H1 (cell line): ENCODE measurements around the gene PLD6. TPM values are rescaled to one million over a fixed set of nuclear protein-coding genes. Genes with fewer than 3 reads are reported as not detected.

ENCODE experiments used
- CTCF ChIA-PET: fragments of 300-600 bp; sonication (Branson Sonifier 250); formaldehyde crosslinking; loops from one replicate; lab custom pipeline; 2021; ENCODE audit not compliant: partially characterized antibody; lab: Charles Lee
- POLR2A ChIA-PET: fragments of 300-600 bp; sonication (Branson Sonifier 250); formaldehyde crosslinking; loops from one replicate; lab custom pipeline; 2021; ENCODE audit warnings: inconsistent platforms; ENCODE audit not compliant: partially characterized antibody; lab: Charles Lee
- DNase-seq, 2 experiments: peaks; one replicate each; pipeline versions ENCODE4 v3.0.0 to v3.0.0-alpha.2; 2010 to 2022; ENCODE audit warnings: low spot score in 2 of 2, low read depth in 1 of 2, mixed read lengths in 1 of 2
- FAIRE-seq: peaks from 2 replicates; lab custom pipeline; 2011; peaks lifted over from hg19 to GRCh38; lab: Jason Lieb, UNC
- H2AFZ ChIP-seq: 2 replicates; pipeline ENCODE4 v1.8.1; 2012; ENCODE audit warnings: low read length, inconsistent platforms
- H2AK5ac ChIP-seq: 2 replicates; pipeline ENCODE4 v1.6.1; 2013; ENCODE audit warnings: low read depth, low read length
- H2BK120ac ChIP-seq: replicated peaks from 2 replicates; pipeline ENCODE3; 2013; ENCODE audit warnings: low read depth, low read length, inconsistent platforms
- H2BK12ac ChIP-seq: 2 replicates; pipeline ENCODE4 v1.6.1; 2013; ENCODE audit warnings: low read depth, low read length
- H2BK15ac ChIP-seq: 2 replicates; pipeline ENCODE4 v1.6.1; 2013; ENCODE audit warnings: low read length
- H2BK20ac ChIP-seq: 2 replicates; pipeline ENCODE4 v1.6.1; 2013; ENCODE audit warnings: low read length
- H2BK5ac ChIP-seq: 2 replicates; pipeline ENCODE4 v1.6.1; 2013; ENCODE audit warnings: low read depth, low read length
- H3K14ac ChIP-seq: 2 replicates; pipeline ENCODE4 v1.6.1; 2013; ENCODE audit warnings: inconsistent platforms; ENCODE audit not compliant: insufficient read length
- H3K18ac ChIP-seq: 2 replicates; pipeline ENCODE4 v1.6.1; 2013; ENCODE audit warnings: low read length; ENCODE audit errors: extremely low read depth
- H3K23ac ChIP-seq: 2 replicates; pipeline ENCODE4 v1.6.1; 2013; ENCODE audit warnings: inconsistent platforms; ENCODE audit not compliant: insufficient read length
- H3K23me2 ChIP-seq: 2 replicates; pipeline ENCODE4 v1.6.1; 2013; ENCODE audit warnings: low read depth, low read length
- H3K27ac ChIP-seq: 2 replicates; pipeline ENCODE4 v1.6.1; 2011; ENCODE audit warnings: low read depth, low read length, inconsistent platforms
- H3K27me3 ChIP-seq, 4 experiments: replicated peaks in 1 of 4; 1 replicate in 1 of 4; 2 replicates in 3 of 4; pipeline versions ENCODE4 v1.6.1 to v1.8.1; 2011 to 2013; ENCODE audit warnings: low read length in 3 of 4, mild to moderate bottlenecking in 3 of 4, inconsistent platforms in 2 of 4, mixed read lengths in 2 of 4, moderate library complexity in 1 of 4; ENCODE audit not compliant: control insufficient read depth in 3 of 4, insufficient read depth in 3 of 4; ENCODE audit errors: extremely low read depth in 1 of 4
- H3K36me3 ChIP-seq, 4 experiments: 2 replicates each; pipeline versions ENCODE4 v1.6.1 to v1.8.1; 2011 to 2013; ENCODE audit warnings: mild to moderate bottlenecking in 4 of 4, low read length in 3 of 4, moderate library complexity in 2 of 4, control low read depth in 1 of 4, inconsistent platforms in 1 of 4; ENCODE audit not compliant: insufficient read depth in 4 of 4, control insufficient read depth in 2 of 4
- H3K4ac ChIP-seq: replicated peaks from 2 replicates; pipeline ENCODE3; 2013; ENCODE audit warnings: low read length, low read depth, mixed read lengths, inconsistent platforms; ENCODE audit not compliant: insufficient read length
- H3K4me1 ChIP-seq, 4 experiments: replicated peaks in 1 of 4; 1 replicate in 1 of 4; 2 replicates in 3 of 4; pipeline versions ENCODE4 v1.6.1 to v1.8.1; 2011 to 2013; ENCODE audit warnings: low read length in 3 of 4, inconsistent platforms in 2 of 4, mixed read lengths in 1 of 4; ENCODE audit not compliant: insufficient read depth in 4 of 4, control insufficient read depth in 3 of 4
- H3K4me2 ChIP-seq, 2 experiments: 2 replicates each; pipeline versions ENCODE4 v1.6.1 to v1.8.1; 2011 to 2013; ENCODE audit warnings: low read depth in 2 of 2, low read length in 2 of 2, control low read depth in 1 of 2, inconsistent platforms in 1 of 2, mild to moderate bottlenecking in 1 of 2; ENCODE audit not compliant: insufficient read depth in 1 of 2
- H3K4me3 ChIP-seq, 4 experiments: fragments of 200-600, 300-600 bp in 1 of 4; sonication (generic), shearing (Covaris generic), sonication (Bioruptor Twin) in 1 of 4; 2 replicates each; pipeline versions ENCODE4 v1.5.1 to v1.8.1; 2011 to 2016; ENCODE audit warnings: low read length in 4 of 4, low read depth in 3 of 4, control low read depth in 2 of 4, inconsistent platforms in 2 of 4, mild to moderate bottlenecking in 2 of 4, mixed read lengths in 1 of 4, moderate library complexity in 1 of 4; ENCODE audit not compliant: insufficient read depth in 2 of 4; ENCODE audit errors: extremely low read depth in 1 of 4
- H3K56ac ChIP-seq: replicated peaks from 2 replicates; pipeline ENCODE3; 2013; ENCODE audit warnings: low read depth, mild to moderate bottlenecking, mixed read lengths, low read length, inconsistent platforms; ENCODE audit not compliant: insufficient read length
- H3K79me1 ChIP-seq: 2 replicates; pipeline ENCODE4 v1.6.1; 2013; ENCODE audit warnings: low read depth, low read length, control low read depth
- H3K79me2 ChIP-seq, 2 experiments: 2 replicates each; pipeline versions ENCODE4 v1.6.1 to v1.8.1; 2012 to 2013; ENCODE audit warnings: low read length in 2 of 2, mild to moderate bottlenecking in 2 of 2, inconsistent platforms in 1 of 2; ENCODE audit not compliant: insufficient read depth in 2 of 2, control insufficient read depth in 1 of 2
- H3K9ac ChIP-seq, 4 experiments: replicated peaks in 1 of 4; 1 replicate in 1 of 4; 2 replicates in 3 of 4; pipeline versions ENCODE4 v1.6.1 to v1.8.1; 2011 to 2013; ENCODE audit warnings: low read depth in 3 of 4, low read length in 3 of 4, control low read depth in 2 of 4, mild to moderate bottlenecking in 2 of 4, moderate library complexity in 2 of 4, inconsistent platforms in 1 of 4; ENCODE audit errors: extremely low read depth in 1 of 4
- H3K9me3 ChIP-seq, 2 experiments: 2 replicates each; pipeline versions ENCODE4 v1.6.1 to v1.8.1; 2012 to 2013; ENCODE audit warnings: mild to moderate bottlenecking in 2 of 2, moderate library complexity in 2 of 2, control low read depth in 1 of 2, inconsistent platforms in 1 of 2, low read depth in 1 of 2, low read length in 1 of 2, mixed read lengths in 1 of 2; ENCODE audit not compliant: insufficient read depth in 2 of 2
- H4K20me1 ChIP-seq, 2 experiments: replicated peaks in 1 of 2; 2 replicates each; pipeline versions ENCODE3 to v1.8.1; 2011 to 2013; ENCODE audit warnings: inconsistent platforms in 2 of 2, low read length in 2 of 2, mild to moderate bottlenecking in 1 of 2; ENCODE audit not compliant: insufficient read depth in 2 of 2, control insufficient read depth in 1 of 2
- H4K5ac ChIP-seq: 2 replicates; pipeline ENCODE4 v1.6.1; 2013; ENCODE audit warnings: low read length, low read depth, mixed read lengths, inconsistent platforms; ENCODE audit not compliant: insufficient read length
- H4K8ac ChIP-seq: 2 replicates; pipeline ENCODE4 v1.8.0; 2013; ENCODE audit warnings: mild to moderate bottlenecking, moderate library complexity, low read length, inconsistent platforms; ENCODE audit not compliant: insufficient read depth; ENCODE audit errors: extremely low read depth
- H4K91ac ChIP-seq: replicated peaks from 2 replicates; pipeline ENCODE3; 2013; ENCODE audit warnings: low read length, mixed read lengths, inconsistent platforms; ENCODE audit not compliant: insufficient read length
- JUND ChIP-seq: IDR thresholded peaks from 2 replicates; pipeline ENCODE4 v1.6.1; 2011; ENCODE audit warnings: mild to moderate bottlenecking, improper control_type of control experiment, low read length
- SP4 ChIP-seq: IDR thresholded peaks from 2 replicates; pipeline ENCODE4 v1.6.1; 2012; ENCODE audit warnings: low read length, inconsistent platforms
- WGBS, 2 experiments: shearing (Covaris generic) in 1 of 2; methylation state at CpG; one replicate each; pipeline versions ENCODE4 v1.1.6 to v1.1.7; 2013 to 2015; ENCODE audit warnings: low lambda C conversion rate in 2 of 2, mixed read lengths in 2 of 2, inconsistent platforms in 1 of 2, low coverage in 1 of 2, missing lambda C conversion rate in 1 of 2; ENCODE audit not compliant: insufficient replicate concordance in 2 of 2, insufficient coverage in 1 of 2, insufficient read length in 1 of 2; ENCODE audit errors: extremely low coverage in 1 of 2, missing lambda C conversion rate in 1 of 2; 5-methylcytosine and 5-hydroxymethylcytosine counted together
- polyA plus RNA-seq, 7 experiments: library from polyadenylated mRNA; depleted of rRNA in 3 of 7; stranded (reverse) in 5 of 7; unstranded in 2 of 7; fragments of >200 nt in 5 of 7; fragments of 200-250 nt in 2 of 7; gene quantifications; 1 replicate in 5 of 7; 2 replicates in 1 of 7; 4 replicates in 1 of 7; pipeline versions ENCODE4 v1.2.1 to v1.2.3, GENCODE V29; 2011 to 2013; ENCODE audit warnings: missing spikeins in 2 of 7, mixed read lengths in 2 of 7
- total RNA-seq: library from RNA; stranded (reverse); fragmentation: NEBNext Ultra II Directional; extraction: Animal tissue kit (Norgen Biotek cat#: 25700); gene quantifications from 2 replicates; pipeline ENCODE4 v1.2.1, GENCODE V29; 2021

The PLD6 gene
- total and polyA plus RNA-seq, 2 of the 8 experiments (the other 6 are each of a cell fraction or from before 2014, with no cell fraction given): 0.20 to 0.22 TPM

GRCh38 chr17:17191346-17191792 lies 14.8 kb downstream of the PLD6 start:
- Histone ChIP-seq H3K4me1 (peaks cover 0 to 3% (median under 1%) of the 10 kb centered on the region in 4 experiments; a peak in 3 of 7 replicates), H3K4me3 (no peak overlapping the region), H4K8ac (no peak overlapping the region), H3K56ac (no peak overlapping the region), H3K14ac (no peak overlapping the region), H2BK120ac (no peak overlapping the region), H3K4me2 (no peak overlapping the region), H2AK5ac (no peak overlapping the region), H3K79me2 (no peaks in the 10 kb centered on the region), H3K23me2 (no peaks in the 10 kb centered on the region), H3K27me3 (no peaks in the 10 kb centered on the region), H2BK20ac (no peak overlapping the region), H3K27ac (no peak overlapping the region), H4K5ac (no peak overlapping the region), H2AFZ (no peak overlapping the region), H3K9me3 (no peaks in the 10 kb centered on the region), H2BK5ac (no peak overlapping the region), H2BK15ac (no peak overlapping the region), H4K20me1 (no peaks in the 10 kb centered on the region), H3K36me3 (no peaks in the 10 kb centered on the region; a peak in 2 of 8 replicates), H3K9ac (no peak overlapping the region), H4K91ac (no peak overlapping the region), H2BK12ac (no peak overlapping the region), H3K23ac (no peak overlapping the region), H3K79me1 (no peaks in the 10 kb centered on the region), H3K18ac (no peak overlapping the region), H3K4ac (no peak overlapping the region)
- DNase-seq (no peak), FAIRE-seq (no peak)
- no peak for TF ChIP-seq SP4
- no peak for TF ChIP-seq JUND
- ChIA-PET CTCF (interaction anchor here (1.0 to 1.6 kb wide), 3 partner anchors 16 to 190 kb away, joined by 3 to 5 read pairs (median 4); no protein-coding TSS in a partner anchor), POLR2A (interaction anchor here (1.4 kb wide), 1 partner anchor 11 kb away, joined by 4 read pairs; no protein-coding TSS in a partner anchor)
- WGBS, 2 experiments: 90% methylated on average over 11 of the region's 11 CpGs; no CpG with 5 or more reads in 1 of the 2 experiments
